ENCODE data around the gene CTNNA1.

GRCh38 chr5:138849882-138850281, 96.7 kb downstream of the CTNNA1 start:
- no peak for TF ChIP-seq CTCF (IDR thresholded peaks at IDR 0.05)
- TF ChIP-seq POLR2A (IDR thresholded peaks at IDR 0.05), result no peak

Data from lower leg skin (tissue), 3 donors.